Measurements from ENCODE around the gene MYBPH.

Gene MYBPH

DNA sequence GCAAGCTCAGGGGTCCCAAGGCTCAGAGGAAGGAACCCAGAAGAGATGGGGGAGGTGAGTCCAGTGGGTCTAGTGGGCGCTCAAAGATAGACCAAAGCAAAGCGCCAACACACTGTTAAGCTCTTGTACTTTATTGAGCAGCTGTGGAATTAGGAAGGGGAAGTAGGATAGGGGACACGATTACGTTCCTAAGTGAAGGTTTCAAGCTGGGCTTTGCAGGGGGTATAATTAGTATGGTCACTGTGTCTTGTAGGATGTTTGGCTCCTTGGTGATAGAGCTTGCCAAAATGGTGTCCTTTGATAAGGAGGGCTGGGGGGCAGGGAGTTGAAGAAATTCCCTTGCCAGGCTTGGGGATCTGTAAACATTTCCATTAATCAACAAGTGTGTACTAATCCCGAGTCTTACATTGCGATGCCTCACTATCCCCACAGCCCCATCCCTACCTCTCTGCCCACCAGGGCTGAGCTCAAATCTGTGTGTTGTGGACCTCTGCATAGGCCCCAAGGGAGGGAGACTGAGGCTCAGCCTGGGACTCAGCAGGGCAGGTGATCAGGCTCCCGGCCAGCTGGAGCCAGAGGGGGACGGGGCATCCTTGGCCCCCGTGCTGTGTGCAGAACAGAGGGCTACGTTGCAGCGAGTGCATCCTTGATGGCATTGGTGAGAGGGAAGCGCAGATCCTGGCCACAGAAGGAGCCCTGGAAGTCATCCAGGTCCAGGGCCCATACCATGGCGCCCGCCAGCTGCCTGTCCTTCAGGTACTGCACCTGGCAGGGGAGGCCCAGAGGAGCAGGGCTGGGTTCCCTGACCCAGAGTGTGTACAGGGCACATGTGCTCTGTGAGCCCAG, 3.4 kb upstream of the MYBPH start:
- POLR2A ChIA-PET (ENCODE audit: low non-redundant PET), result no interaction called here
- TF ChIP-seq, protein P1, sequence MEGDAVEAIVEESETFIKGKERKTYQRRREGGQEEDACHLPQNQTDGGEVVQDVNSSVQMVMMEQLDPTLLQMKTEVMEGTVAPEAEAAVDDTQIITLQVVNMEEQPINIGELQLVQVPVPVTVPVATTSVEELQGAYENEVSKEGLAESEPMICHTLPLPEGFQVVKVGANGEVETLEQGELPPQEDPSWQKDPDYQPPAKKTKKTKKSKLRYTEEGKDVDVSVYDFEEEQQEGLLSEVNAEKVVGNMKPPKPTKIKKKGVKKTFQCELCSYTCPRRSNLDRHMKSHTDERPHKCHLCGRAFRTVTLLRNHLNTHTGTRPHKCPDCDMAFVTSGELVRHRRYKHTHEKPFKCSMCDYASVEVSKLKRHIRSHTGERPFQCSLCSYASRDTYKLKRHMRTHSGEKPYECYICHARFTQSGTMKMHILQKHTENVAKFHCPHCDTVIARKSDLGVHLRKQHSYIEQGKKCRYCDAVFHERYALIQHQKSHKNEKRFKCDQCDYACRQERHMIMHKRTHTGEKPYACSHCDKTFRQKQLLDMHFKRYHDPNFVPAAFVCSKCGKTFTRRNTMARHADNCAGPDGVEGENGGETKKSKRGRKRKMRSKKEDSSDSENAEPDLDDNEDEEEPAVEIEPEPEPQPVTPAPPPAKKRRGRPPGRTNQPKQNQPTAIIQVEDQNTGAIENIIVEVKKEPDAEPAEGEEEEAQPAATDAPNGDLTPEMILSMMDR (conservative IDR thresholded peaks at IDR 0.05; ENCODE audit: low read depth), result no peak
- CTCF ChIA-PET, result interaction anchor here (0.6 to 1.4 kb wide), 7 partner anchors 13 to 179 kb away, joined by 3 to 6 read pairs (median 3); no protein-coding TSS in a partner anchor
- no peak overlapping the region for H3K27ac ChIP-seq
- no peak for DNase-seq (ENCODE audit: low spot score)

DNA sequence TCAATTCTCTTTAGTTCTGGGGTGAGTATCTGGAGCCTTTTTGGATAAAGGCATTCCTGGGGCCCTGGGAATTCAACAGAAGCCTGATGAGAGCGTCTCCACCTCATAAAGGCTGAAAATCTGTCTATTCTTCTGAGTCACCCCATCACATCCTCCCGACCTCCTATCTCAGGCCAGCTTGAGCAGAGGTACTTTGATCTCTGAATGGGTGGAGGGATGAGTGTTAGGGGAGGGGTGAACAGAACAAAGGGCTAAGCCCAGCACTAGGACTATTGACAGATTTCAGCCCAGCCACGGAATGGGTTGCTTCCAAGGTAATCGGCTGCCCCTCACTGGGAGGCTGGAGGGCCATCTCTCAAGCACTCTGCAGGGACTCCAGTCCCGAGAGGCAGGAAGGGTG, 2.5 kb upstream of the MYBPH start:
- H3K27ac ChIP-seq, result no peak overlapping the region
- ChIA-PET POLR2A (ENCODE audit: low non-redundant PET) (no interaction called here), CTCF (interaction anchor here (0.7 to 1.4 kb wide), 3 partner anchors 14 to 57 kb away, joined by 3 read pairs; no protein-coding TSS in a partner anchor)
- DNase-seq (ENCODE audit: low spot score), result no peak
- TF ChIP-seq, protein P1 (conservative IDR thresholded peaks at IDR 0.05; ENCODE audit: low read depth), result no peak

DNA sequence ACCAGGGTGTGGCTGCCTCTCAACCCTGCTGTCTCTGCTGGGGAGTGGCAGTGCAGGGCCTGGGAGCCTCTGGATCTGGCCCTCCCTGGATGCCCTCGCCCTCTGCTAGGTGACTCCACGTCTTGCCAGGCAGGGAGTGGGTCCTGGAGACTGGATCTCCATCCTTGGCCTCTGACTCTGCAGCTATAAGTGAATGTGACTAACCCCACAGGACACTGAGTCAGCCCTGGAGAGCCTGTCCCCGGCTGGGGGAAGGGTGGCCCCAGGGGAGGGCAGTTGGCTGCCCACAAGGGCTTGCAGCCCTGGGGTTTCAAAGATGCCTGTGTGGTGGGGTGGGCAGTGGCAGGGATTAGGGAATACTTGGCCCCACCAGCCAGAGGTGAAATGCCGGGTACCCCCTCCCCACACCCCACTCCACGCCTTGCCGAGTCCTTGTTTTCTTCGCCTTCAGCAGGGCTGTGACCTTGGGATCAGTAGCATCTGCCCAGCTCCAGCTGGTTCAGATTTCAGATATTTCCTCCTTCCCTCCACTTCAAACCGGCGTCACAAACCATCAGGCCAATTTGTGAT, 1.9 kb upstream of the MYBPH start:
- H3K27ac ChIP-seq, result no peak overlapping the region
- TF ChIP-seq, protein P1 (conservative IDR thresholded peaks at IDR 0.05; ENCODE audit: low read depth), result no peak
- DNase-seq (ENCODE audit: low spot score), result no peak
- ChIA-PET POLR2A (ENCODE audit: low non-redundant PET) (no interaction called here), CTCF (interaction anchor here (1.3 to 3.1 kb wide), 3 partner anchors 38 to 138 kb away, joined by 3 to 20 read pairs (median 12); no protein-coding TSS in a partner anchor)

DNA sequence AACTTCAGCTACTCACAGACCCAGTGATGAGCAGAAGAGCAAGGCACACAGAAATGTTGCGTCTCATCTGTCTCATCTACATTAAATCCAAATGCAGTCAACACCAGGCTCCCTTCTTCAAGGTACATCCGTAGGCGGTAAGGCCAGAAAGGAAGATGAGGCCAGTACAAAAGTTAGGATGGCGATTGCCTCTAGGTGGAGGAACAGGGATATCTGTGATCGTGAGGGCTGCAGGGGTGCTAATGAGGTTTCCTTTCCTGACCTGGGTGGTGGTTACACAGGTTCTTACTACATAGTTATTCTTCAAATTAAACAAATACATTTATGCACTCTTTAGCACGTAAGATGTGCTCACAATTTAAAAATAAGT, 1.4 kb upstream of the MYBPH start:
- TF ChIP-seq, protein P1 (conservative IDR thresholded peaks at IDR 0.05; ENCODE audit: low read depth), result no peak
- no peak for DNase-seq (ENCODE audit: low spot score)
- CTCF ChIA-PET, result interaction anchor here (0.5 to 3.1 kb wide), 5 partner anchors 19 to 138 kb away, joined by 3 to 20 read pairs (median 5); no protein-coding TSS in a partner anchor
- H3K27ac ChIP-seq, result no peak overlapping the region
- POLR2A ChIA-PET (ENCODE audit: low non-redundant PET), result no interaction called here

DNA sequence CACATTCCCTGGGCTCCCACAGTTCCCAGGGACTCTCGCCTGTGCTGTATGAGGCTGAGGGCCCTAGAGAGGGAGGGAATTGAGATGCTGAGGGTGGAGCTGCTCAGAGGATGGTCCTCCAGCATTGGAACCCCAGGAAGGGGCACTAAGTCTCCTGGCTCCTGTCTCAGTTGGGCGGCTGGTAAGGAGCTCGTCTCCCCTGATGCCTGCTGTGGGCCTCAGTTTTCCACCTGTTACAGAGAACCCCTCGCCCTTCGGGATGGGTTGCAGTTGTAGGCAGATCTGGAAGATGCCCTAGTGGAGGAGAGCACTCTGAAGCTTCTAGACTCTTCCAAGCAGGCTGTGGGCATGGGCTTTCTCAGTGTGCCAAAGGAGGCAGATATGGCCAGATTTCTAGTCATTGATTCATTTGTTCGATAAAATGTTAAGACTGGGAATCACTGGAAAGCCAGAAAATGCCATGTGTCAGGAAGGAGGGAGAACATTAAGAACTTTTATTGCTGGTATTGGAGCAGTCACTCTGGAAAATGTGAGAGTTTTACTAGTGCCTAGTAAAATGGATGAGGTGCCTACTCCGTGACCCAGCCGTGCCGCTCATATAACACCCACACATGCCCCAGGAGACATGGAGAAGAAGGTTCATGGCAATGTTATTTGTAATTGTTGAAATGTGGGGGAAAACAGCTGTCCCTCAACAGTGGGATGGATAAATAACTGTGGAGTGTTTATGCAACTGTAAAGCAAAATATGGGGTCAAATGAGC, 828 bp upstream of the MYBPH start:
- CTCF ChIA-PET, result interaction anchor here (0.5 to 3.1 kb wide), 7 partner anchors 18 to 137 kb away, joined by 3 to 20 read pairs (median 5); no protein-coding TSS in a partner anchor
- DNase-seq (ENCODE audit: low spot score), result no peak
- POLR2A ChIA-PET (ENCODE audit: low non-redundant PET), result no interaction called here
- TF ChIP-seq, protein P1 (conservative IDR thresholded peaks at IDR 0.05; ENCODE audit: low read depth), result no peak
- H3K27ac ChIP-seq, result no peak overlapping the region

DNA sequence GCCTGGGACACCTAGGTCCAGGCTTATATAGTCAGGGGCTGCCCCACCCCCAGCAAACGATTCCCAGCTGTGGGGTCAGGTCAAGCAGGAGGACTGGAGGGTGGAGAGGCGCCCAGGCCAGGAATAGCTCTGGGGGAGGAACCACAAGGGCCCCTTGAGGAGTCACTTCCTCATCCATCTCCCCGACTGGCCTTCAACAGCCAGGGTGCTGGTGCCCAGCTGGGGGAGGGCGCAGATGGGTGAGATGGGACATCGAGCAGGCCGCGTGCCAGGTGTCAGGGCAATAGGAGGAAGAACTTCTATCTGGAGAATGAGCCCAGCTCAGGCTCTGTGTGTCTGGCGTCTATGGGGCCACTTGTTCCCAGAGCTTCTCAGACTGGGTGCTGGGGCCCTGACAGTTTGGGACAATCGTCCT, 208 bp upstream of the MYBPH start:
- no peak for DNase-seq (ENCODE audit: low spot score)
- ChIA-PET POLR2A (ENCODE audit: low non-redundant PET) (no interaction called here), CTCF (interaction anchor here (0.6 to 3.1 kb wide), 7 partner anchors 40 to 180 kb away, joined by 3 to 20 read pairs (median 5); no protein-coding TSS in a partner anchor)
- TF ChIP-seq, protein P1 (conservative IDR thresholded peaks at IDR 0.05; ENCODE audit: low read depth), result no peak
- no peak overlapping the region for H3K27ac ChIP-seq
